RWPE2 (cell line): ENCODE results near the gene CTAG2.
"Not testable (repeated sequence)": the region's sequence is repeated elsewhere in the genome, so short reads cannot be mapped to it uniquely, and the experiment has no call there.

ENCODE experiments used
- ATAC-seq: fragments of 200-7000 bp; cut with Tn5 transposase; 3 replicates; pipeline ENCODE4 v1.9.1; 2021; ENCODE audit warnings: low read depth
- DNase-seq: peaks from one replicate; pipeline ENCODE4 v3.0.0-alpha.2; 2020; ENCODE audit warnings: low spot score
- H3K27ac ChIP-seq: fragments of 450-650 bp; 2 replicates; pipeline ENCODE4 v1.5.1; 2017; ENCODE audit warnings: mild to moderate bottlenecking; ENCODE audit not compliant: poor library complexity, severe bottlenecking
- H3K27me3 ChIP-seq: fragments of 250-450 bp; sonication (Bioruptor Pico); 2 replicates; pipeline ENCODE4 v1.5.1; 2021; ENCODE audit warnings: mild to moderate bottlenecking, moderate library complexity; ENCODE audit not compliant: insufficient read depth, poor library complexity, severe bottlenecking
- H3K36me3 ChIP-seq: fragments of 250-450 bp; sonication (Bioruptor Pico); 2 replicates; pipeline ENCODE4 v1.5.1; 2020; ENCODE audit warnings: low read depth, mild to moderate bottlenecking, moderate library complexity
- H3K4me1 ChIP-seq: fragments of 250-450 bp; sonication (Bioruptor Pico); 2 replicates; pipeline ENCODE4 v1.5.1; 2021; ENCODE audit warnings: mild to moderate bottlenecking, moderate library complexity; ENCODE audit not compliant: insufficient read depth, poor library complexity, severe bottlenecking
- H3K4me3 ChIP-seq: fragments of 250-450 bp; sonication (Bioruptor Pico); 2 replicates; pipeline ENCODE4 v1.5.1; 2021; ENCODE audit warnings: mild to moderate bottlenecking, moderate library complexity; ENCODE audit not compliant: severe bottlenecking
- H3K9me3 ChIP-seq: fragments of 250-450 bp; sonication (Bioruptor Pico); 2 replicates; pipeline ENCODE4 v1.5.1; 2021; ENCODE audit warnings: mild to moderate bottlenecking, moderate library complexity; ENCODE audit not compliant: severe bottlenecking

Gene CTAG2

DNA sequence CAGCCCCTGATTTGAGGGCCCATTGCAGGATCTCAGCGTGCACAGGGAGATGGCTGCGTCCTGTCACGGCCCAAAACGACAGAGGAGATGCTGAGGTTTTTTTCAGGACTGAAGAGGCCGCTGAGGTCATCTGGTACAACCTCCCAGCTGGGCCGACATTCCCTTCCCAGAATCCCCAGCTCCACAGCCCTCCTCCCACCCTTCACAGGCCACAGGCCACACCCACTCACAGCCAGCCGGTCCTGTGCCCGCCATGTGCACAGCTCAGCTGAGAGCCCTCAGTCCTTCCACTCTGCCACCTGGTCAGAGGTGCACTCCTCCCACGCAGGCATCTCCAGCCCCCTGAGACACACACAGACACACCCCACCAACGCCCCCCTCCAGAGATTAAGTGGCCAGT lies 11.6 kb downstream of the CTAG2 start:
- ATAC-seq, DNase-seq, H3K9me3 ChIP-seq, H3K27ac ChIP-seq, H3K4me1 ChIP-seq, H3K4me3 ChIP-seq, H3K27me3 ChIP-seq, H3K36me3 ChIP-seq: not testable (repeated sequence)

DNA sequence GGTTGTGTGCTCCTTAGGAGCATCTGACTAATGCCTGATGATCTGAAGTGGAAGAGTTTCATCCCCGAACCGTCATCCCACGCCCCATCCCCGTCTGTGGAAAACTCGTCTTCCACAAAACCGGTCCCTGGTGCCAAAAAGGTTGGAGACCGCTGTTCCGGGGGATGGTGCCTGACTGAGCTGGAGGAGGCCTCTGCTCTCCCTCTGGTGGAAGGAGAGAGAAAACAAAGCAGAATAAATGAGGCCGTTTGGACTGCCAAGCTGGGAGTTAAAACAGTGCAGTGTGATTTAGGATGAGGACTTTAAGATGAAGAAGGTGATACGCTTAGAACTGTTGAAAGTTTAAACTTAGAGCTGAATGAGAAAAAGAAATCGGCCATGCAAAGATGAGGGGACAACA lies 19.7 kb downstream of the CTAG2 start:
- not testable (repeated sequence) for ATAC-seq

DNA sequence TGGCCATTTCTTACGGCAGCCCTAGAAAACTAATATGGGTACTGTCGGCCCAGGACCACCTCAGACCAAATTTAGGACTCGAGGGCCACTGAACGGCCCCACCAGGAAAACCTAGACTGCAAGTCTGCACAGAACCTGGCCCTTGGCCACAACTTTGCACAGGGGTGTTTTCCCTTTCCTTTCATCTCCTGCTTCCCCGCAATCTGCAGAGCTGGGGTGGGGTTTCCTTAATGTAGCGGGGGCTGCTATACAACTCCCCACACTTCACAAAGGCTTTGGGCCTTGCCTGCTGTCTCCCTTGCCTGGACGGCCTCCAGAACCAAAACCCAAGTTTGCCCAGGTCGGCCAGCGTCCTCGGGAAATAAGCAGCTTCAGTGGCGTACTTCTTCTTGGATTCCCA lies 22.4 kb downstream of the CTAG2 start:
- not testable (repeated sequence) for H3K36me3 ChIP-seq, H3K4me3 ChIP-seq, H3K27me3 ChIP-seq, DNase-seq, H3K9me3 ChIP-seq, H3K4me1 ChIP-seq, H3K27ac ChIP-seq, ATAC-seq

More for the DNA sequence above, 19.7 kb downstream of the CTAG2 start:
- H3K27me3 ChIP-seq, H3K27ac ChIP-seq, DNase-seq, H3K9me3 ChIP-seq, H3K4me1 ChIP-seq, H3K36me3 ChIP-seq, H3K4me3 ChIP-seq: not testable (repeated sequence)

DNA sequence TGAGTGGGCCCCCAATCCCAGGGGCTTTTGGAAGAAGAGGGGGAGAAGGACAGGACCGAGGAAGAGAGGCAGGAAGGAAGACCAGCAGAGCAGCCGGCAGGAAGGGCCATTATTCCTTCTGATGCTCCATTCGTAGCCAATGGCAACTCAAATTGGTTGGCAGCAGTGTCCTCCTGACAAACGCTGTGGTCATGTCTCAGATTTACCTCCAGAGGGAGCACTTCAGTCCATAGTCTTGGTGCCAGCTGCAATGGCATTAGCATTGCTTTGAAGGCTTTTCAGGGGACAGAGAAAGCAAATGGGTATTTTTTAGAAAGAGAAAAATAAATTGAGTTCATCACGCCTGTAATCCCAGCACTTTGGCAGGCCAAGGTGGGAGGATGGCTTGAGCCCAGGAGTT lies 24.4 kb downstream of the CTAG2 start:
- 0 out of 3 replicates have a peak, but pooled peaks have one; percentile 44 for ATAC-seq
- not testable (repeated sequence) for H3K4me1 ChIP-seq, DNase-seq, H3K36me3 ChIP-seq, H3K4me3 ChIP-seq, H3K27me3 ChIP-seq, H3K9me3 ChIP-seq, H3K27ac ChIP-seq

DNA sequence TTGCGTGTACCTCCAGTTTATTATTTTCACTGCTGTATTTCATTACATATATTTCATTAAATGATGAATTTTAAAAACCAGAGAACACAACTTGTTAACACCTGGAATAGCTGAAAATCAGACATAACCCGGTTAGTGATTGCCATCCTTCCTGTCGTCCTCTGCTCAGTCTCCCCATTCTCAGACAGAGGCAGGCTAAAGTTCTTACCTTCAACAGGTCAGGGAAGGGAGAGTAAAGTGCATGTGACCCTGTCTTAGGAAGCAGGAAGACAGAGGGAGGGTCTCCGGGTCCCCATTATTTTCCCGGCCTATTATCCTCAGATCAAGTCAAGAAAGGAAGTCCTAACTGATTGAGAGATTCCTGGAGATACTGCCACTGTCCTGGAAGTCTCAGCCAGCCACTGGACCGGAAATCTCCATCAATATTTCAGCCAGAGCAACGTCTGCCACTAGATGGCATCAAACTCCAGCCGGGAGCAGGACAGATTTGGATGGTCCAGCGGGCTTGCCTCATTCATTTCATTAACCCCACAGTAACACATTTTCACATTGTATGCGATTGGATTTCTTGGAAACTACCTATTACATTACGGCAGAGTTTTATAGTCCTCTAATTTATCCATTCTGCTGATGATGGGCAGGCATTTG lies 32.5 kb downstream of the CTAG2 start:
- not testable (repeated sequence) for DNase-seq, H3K36me3 ChIP-seq, H3K9me3 ChIP-seq, H3K27me3 ChIP-seq, H3K4me3 ChIP-seq, H3K4me1 ChIP-seq, H3K27ac ChIP-seq
- peak; percentile 83 for ATAC-seq

DNA sequence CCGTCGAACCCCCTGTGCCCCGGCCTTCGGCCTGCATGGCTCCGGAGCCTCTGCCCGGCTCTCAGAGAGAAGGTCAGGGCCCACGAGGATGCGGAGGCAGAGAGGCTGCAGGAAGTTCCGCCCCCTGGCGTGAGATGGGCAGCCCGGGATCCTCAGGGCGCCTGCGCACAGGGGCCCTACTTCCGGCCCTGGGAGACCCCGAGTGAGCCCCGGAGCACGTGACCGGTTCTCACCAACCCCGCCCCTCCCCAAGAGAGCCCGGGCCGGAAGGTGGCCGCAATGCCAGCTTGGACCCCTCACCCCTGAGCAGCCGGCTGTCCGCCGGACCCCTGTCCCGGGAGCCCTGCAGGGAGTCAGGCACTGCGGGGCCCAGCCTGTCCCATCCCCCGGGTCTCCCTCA lies 34.2 kb downstream of the CTAG2 start, which contains the start of gene CTAG1B:
Gene CTAG1B, minus strand, starts transcription at position 101 of the 400 bp plus-strand sequence. Its CDS starts 64 bp downstream, at position 37.
- not testable (repeated sequence) for H3K4me3 ChIP-seq, H3K9me3 ChIP-seq, ATAC-seq, H3K4me1 ChIP-seq, H3K36me3 ChIP-seq, H3K27ac ChIP-seq, DNase-seq, H3K27me3 ChIP-seq

DNA sequence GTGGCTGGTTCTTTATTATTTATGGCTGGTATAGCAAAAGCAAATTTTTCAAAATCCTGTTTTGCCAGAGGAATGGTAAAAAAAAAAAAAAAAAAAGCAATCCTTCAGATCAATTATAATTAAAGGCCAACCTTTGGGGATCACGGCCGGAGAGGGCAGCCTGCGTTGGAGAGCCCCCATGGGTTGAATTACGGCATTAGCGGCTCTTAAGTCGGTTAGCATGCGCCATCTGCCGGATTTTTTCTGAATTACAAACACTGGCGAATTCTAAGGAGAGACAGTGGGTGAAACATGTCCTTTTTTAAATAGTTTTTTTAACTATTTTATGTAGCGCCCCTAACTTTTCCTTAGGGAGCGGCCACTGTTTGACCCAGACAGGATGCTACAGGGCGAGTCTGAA lies 39.8 kb downstream of the CTAG2 start:
- not testable (repeated sequence) for DNase-seq, H3K36me3 ChIP-seq, H3K4me1 ChIP-seq, H3K27me3 ChIP-seq, H3K4me3 ChIP-seq, ATAC-seq, H3K9me3 ChIP-seq, H3K27ac ChIP-seq

DNA sequence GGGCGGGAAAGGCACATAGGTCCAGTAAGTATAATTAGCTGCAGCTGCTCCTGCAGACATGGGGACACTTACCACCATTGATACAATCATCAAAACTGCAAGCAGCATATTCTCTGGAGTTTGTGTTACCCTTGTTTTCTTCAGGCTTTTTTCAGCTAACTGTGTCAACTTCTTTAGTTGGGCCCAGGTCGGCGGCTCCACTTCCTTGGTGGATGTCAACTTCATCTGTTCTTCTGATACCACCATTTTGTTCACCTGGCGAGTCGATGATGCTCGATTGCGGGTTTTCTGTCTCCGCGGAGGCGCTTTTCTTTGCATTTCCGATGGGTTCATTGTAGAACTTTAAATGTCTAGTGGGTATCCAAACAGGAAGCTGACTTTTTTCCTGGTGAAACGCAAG lies 42.2 kb downstream of the CTAG2 start:
- not testable (repeated sequence) for H3K4me1 ChIP-seq, ATAC-seq, H3K27me3 ChIP-seq, H3K9me3 ChIP-seq, H3K36me3 ChIP-seq, DNase-seq, H3K27ac ChIP-seq, H3K4me3 ChIP-seq

DNA sequence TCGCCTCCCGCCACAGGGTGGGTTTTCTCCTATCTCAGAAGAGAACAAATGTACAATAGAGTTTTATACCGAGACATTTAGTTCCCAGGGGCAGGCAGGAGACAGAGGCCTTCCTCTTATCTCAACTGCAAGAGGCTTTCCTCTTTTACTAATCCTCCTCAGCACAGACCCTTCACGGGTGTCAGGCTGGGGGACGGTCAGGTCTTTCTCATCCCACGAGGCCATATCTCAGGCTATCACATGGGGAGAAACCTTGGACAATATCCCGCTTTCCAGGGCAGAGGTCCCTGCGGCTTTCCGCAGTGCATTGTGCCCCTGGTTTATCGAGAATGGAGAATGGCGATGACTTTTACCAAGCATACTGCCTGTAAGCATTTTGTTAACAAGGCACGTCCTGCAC lies 44.6 kb downstream of the CTAG2 start:
- not testable (repeated sequence) for H3K27ac ChIP-seq, DNase-seq, ATAC-seq, H3K4me1 ChIP-seq, H3K36me3 ChIP-seq, H3K9me3 ChIP-seq, H3K27me3 ChIP-seq, H3K4me3 ChIP-seq

DNA sequence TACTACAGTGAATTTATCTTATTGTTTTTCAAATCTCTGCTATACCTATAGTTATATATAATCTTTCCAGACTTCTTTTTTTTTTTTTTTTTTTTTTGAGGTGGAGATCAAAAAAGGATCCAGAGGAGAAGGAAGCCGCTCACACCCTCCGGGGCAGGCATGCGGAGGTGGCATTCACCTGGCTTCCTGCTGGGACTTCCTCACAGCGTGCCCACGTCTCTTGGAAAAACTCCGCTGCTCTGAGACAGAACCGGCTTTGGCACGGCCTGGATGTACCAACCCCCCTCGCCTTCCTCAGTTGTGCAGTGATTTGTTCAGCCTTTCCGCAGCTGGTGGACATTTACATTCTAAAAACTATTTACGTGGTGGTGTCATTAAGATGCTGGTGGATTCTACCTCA lies 45.4 kb downstream of the CTAG2 start:
- not testable (repeated sequence) for ATAC-seq, H3K36me3 ChIP-seq, DNase-seq, H3K9me3 ChIP-seq, H3K27me3 ChIP-seq, H3K27ac ChIP-seq, H3K4me3 ChIP-seq
- peaks cover 14% of the 10 kb centered on the region for H3K4me1 ChIP-seq
